Muscle layer of duodenum (tissue), 2 donors: Measurements from ENCODE around the gene SNCB.

Source experiments
- H3K27ac ChIP-seq: one replicate; pipeline ENCODE4 v1.7.0; 2013; ENCODE audit warnings: mild to moderate bottlenecking, low read length
- H3K27me3 ChIP-seq: one replicate; pipeline ENCODE4 v1.7.0; 2013; ENCODE audit warnings: low read depth, mild to moderate bottlenecking, control low read depth, low read length
- H3K36me3 ChIP-seq, 2 donors: one replicate each; pipeline ENCODE4 v1.7.0; 2013; ENCODE audit warnings: low read length in 2 of 2, control low read depth in 1 of 2, mild to moderate bottlenecking in 1 of 2; ENCODE audit not compliant: insufficient read depth in 2 of 2, control insufficient read depth in 1 of 2
- H3K4me1 ChIP-seq, 2 donors: one replicate each; pipeline ENCODE4 v1.7.0; 2013; ENCODE audit warnings: low read length in 2 of 2, mild to moderate bottlenecking in 2 of 2, control low read depth in 1 of 2, moderate library complexity in 1 of 2; ENCODE audit not compliant: insufficient read depth in 2 of 2, control insufficient read depth in 1 of 2
- H3K4me3 ChIP-seq, 2 donors: one replicate each; pipeline ENCODE4 v1.7.0; 2013; ENCODE audit warnings: low read length in 2 of 2, low read depth in 1 of 2, mild to moderate bottlenecking in 1 of 2
- H3K9me3 ChIP-seq, 2 donors: one replicate each; pipeline ENCODE4 v1.7.0; 2013; ENCODE audit warnings: low read length in 2 of 2, control low read depth in 1 of 2, mild to moderate bottlenecking in 1 of 2; ENCODE audit not compliant: control insufficient read depth in 1 of 2
- donor health status: healthy.

Gene SNCB

GRCh38 chr5:176619203-176619568 is 11.1 kb downstream of the SNCB start:
- peaks cover 0 to 34% of the 10 kb centered on the region in 2 donors for H3K4me1 ChIP-seq
- H3K27ac ChIP-seq: no peak overlapping the region
- peak overlapping the region in 1 of 2 donors; percentile 46 for H3K4me3 ChIP-seq
- H3K36me3 ChIP-seq: no peaks in the 10 kb centered on the region
- H3K9me3 ChIP-seq: no peaks in the 10 kb centered on the region
- H3K27me3 ChIP-seq: peaks cover 38% of the 10 kb centered on the region

GRCh38 chr5:176618783-176619182 is 11.6 kb downstream of the SNCB start:
- Histone ChIP-seq H3K9me3 (no peaks in the 10 kb centered on the region), H3K36me3 (no peaks in the 10 kb centered on the region), H3K4me1 (peaks cover 0 to 38% of the 10 kb centered on the region in 2 donors), H3K27me3 (peaks cover 38% of the 10 kb centered on the region), H3K27ac (no peak overlapping the region), H3K4me3 (peak overlapping the region in 1 of 2 donors; percentile 46)

GRCh38 chr5:176616511-176616910 is 13.8 kb downstream of the SNCB start:
- Histone ChIP-seq H3K36me3 (no peaks in the 10 kb centered on the region), H3K4me3 (no peak overlapping the region), H3K9me3 (no peaks in the 10 kb centered on the region), H3K27ac (no peak overlapping the region), H3K27me3 (peaks cover 33% of the 10 kb centered on the region), H3K4me1 (peaks cover 0 to 36% of the 10 kb centered on the region in 2 donors)

- no peaks in the 10 kb centered on the region for H3K9me3 ChIP-seq
- no peaks in the 10 kb centered on the region for H3K36me3 ChIP-seq
- H3K4me3 ChIP-seq: no peak overlapping the region
- H3K27me3 ChIP-seq: peaks cover 17% of the 10 kb centered on the region
- H3K27ac ChIP-seq: no peak overlapping the region
- peaks cover 0 to 20% of the 10 kb centered on the region in 2 donors for H3K4me1 ChIP-seq
These were observed 15.4 kb downstream of the SNCB start for GRCh38 chr5:176614805-176615478.

- H3K4me1 ChIP-seq: peaks cover 0 to 7% of the 10 kb centered on the region in 2 donors
- H3K36me3 ChIP-seq: no peaks in the 10 kb centered on the region
- no peak overlapping the region for H3K27ac ChIP-seq
- no peak overlapping the region for H3K4me3 ChIP-seq
- no peaks in the 10 kb centered on the region for H3K27me3 ChIP-seq
- no peaks in the 10 kb centered on the region for H3K9me3 ChIP-seq
These were observed 17.5 kb downstream of the SNCB start for GRCh38 chr5:176612855-176613254.

GRCh38 chr5:176612008-176612407 is 18.3 kb downstream of the SNCB start:
- peaks cover 0 to 7% of the 10 kb centered on the region in 2 donors for H3K4me1 ChIP-seq
- H3K27ac ChIP-seq: no peak overlapping the region
- no peaks in the 10 kb centered on the region for H3K9me3 ChIP-seq
- no peak overlapping the region for H3K4me3 ChIP-seq
- no peaks in the 10 kb centered on the region for H3K36me3 ChIP-seq
- H3K27me3 ChIP-seq: no peaks in the 10 kb centered on the region

GRCh38 chr5:176611435-176611834 is 18.9 kb downstream of the SNCB start:
- Histone ChIP-seq H3K27ac (no peak overlapping the region), H3K27me3 (no peaks in the 10 kb centered on the region), H3K36me3 (no peaks in the 10 kb centered on the region)

GRCh38 chr5:176610435-176610773 is 19.9 kb downstream of the SNCB start:
- no peaks in the 10 kb centered on the region for H3K36me3 ChIP-seq
- H3K4me1 ChIP-seq: peaks cover 0 to 7% of the 10 kb centered on the region in 2 donors
- peak overlapping the region in 1 of 2 donors; percentile 62 for H3K4me3 ChIP-seq
- no peak overlapping the region for H3K27ac ChIP-seq
- H3K9me3 ChIP-seq: no peaks in the 10 kb centered on the region
- no peaks in the 10 kb centered on the region for H3K27me3 ChIP-seq

More at GRCh38 chr5:176611435-176611834, 18.9 kb downstream of the SNCB start:
- Histone ChIP-seq H3K9me3 (no peaks in the 10 kb centered on the region), H3K4me3 (no peak overlapping the region), H3K4me1 (peaks cover 0 to 7% of the 10 kb centered on the region in 2 donors)

- Histone ChIP-seq H3K27me3 (no peaks in the 10 kb centered on the region), H3K4me3 (peak within 1 kb of the TSS in 1 of 2 donors; percentile 62), H3K36me3 (no peaks in the 10 kb centered on the region), H3K9me3 (no peaks in the 10 kb centered on the region), H3K27ac (no peak within 1 kb of the TSS), H3K4me1 (peaks cover 0 to 7% of the 10 kb centered on the region in 2 donors)
These were observed 20.5 kb downstream of the SNCB start, which contains the start of gene GPRIN1 for GRCh38 chr5:176609724-176610434. TSS of gene GPRIN1 (minus strand) at chr5:176610156. CDS start at chr5:176599834, 10,322 bp downstream.

GRCh38 chr5:176608937-176609723 is 21.2 kb downstream of the SNCB start:
- Histone ChIP-seq H3K36me3 (no peaks in the 10 kb centered on the region), H3K4me1 (peaks cover 0 to 5% of the 10 kb centered on the region in 2 donors), H3K9me3 (no peaks in the 10 kb centered on the region), H3K27me3 (no peaks in the 10 kb centered on the region), H3K27ac (no peak overlapping the region), H3K4me3 (peak overlapping the region in 1 of 2 donors; percentile 62)

GRCh38 chr5:176608142-176608705 is 22.1 kb downstream of the SNCB start:
- H3K27ac ChIP-seq: no peak overlapping the region
- H3K9me3 ChIP-seq: no peaks in the 10 kb centered on the region
- no peak overlapping the region for H3K4me3 ChIP-seq
- H3K36me3 ChIP-seq: no peaks in the 10 kb centered on the region
- no peaks in the 10 kb centered on the region for H3K27me3 ChIP-seq
- H3K4me1 ChIP-seq: no peaks in the 10 kb centered on the region
